Measurements from ENCODE around the gene PDF.

GRCh38 chr16:69314534-69314933, 15.9 kb downstream of the PDF start:
- TF ChIP-seq, protein P1, sequence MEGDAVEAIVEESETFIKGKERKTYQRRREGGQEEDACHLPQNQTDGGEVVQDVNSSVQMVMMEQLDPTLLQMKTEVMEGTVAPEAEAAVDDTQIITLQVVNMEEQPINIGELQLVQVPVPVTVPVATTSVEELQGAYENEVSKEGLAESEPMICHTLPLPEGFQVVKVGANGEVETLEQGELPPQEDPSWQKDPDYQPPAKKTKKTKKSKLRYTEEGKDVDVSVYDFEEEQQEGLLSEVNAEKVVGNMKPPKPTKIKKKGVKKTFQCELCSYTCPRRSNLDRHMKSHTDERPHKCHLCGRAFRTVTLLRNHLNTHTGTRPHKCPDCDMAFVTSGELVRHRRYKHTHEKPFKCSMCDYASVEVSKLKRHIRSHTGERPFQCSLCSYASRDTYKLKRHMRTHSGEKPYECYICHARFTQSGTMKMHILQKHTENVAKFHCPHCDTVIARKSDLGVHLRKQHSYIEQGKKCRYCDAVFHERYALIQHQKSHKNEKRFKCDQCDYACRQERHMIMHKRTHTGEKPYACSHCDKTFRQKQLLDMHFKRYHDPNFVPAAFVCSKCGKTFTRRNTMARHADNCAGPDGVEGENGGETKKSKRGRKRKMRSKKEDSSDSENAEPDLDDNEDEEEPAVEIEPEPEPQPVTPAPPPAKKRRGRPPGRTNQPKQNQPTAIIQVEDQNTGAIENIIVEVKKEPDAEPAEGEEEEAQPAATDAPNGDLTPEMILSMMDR (conservative IDR thresholded peaks at IDR 0.05; ENCODE audit: low read depth, low read length): no peak
- no peak for TF ChIP-seq EZH2 (IDR thresholded peaks at IDR 0.05; ENCODE audit: borderline replicate concordance, low read depth, low read length, poor library complexity, severe bottlenecking)
